GM18868 (cell line): Measurements from ENCODE around the gene RHOH.
"Not testable (repeated sequence)": the region's sequence is repeated elsewhere in the genome, so short reads cannot be mapped to it uniquely, and the experiment has no call there.

Experiments
- ATAC-seq: cut with Tn5 transposase; IDR thresholded peaks from one replicate; pipeline ENCODE4 v1.9.1; 2021; ENCODE audit warnings: mild to moderate bottlenecking, moderate library complexity; ENCODE audit not compliant: unreplicated experiment

The RHOH gene

DNA sequence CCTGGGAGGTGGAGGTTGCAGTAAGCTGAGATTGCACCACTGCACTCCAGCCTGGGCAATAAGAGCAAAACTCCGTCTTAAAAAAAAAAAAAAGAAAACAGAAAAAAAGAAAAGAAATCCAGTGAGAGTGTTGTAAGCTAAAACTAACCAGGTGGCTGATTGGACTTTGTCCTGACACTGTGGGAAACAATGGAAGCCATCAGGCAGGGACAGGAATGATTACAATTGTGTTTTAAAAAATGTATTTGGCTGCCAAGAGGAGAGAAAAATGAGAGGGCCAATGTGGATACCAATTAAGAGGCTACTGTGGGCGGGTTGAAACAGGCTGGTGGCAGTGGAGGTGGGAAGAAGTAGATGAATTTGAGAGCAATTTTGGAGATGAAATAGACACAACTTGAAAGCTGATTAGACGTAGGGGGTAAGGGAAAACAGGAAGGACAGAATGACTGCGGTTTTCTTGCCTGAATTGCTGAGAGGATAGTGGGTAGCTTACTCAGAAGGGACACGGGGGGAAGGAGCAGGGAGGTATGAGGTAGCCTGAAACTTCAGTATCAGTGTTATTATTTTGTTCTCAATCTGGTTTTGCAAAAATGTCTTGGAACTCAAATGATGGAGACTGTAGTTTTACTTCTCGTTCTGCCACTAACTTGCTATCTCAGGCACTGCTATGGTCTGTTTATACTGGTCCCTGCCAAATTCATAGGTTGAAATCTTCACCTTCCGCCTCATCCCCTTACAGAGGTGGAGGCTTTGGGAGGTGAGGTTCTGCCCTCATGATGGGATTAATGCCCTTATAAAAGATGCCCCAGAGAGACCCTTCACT lies 92.7 kb downstream of the RHOH start:
- ATAC-seq: peak; percentile 64

- ATAC-seq: not testable (repeated sequence)
Observed at GRCh38 chr4:40290611-40291186, 93.9 kb downstream of the RHOH start.

DNA sequence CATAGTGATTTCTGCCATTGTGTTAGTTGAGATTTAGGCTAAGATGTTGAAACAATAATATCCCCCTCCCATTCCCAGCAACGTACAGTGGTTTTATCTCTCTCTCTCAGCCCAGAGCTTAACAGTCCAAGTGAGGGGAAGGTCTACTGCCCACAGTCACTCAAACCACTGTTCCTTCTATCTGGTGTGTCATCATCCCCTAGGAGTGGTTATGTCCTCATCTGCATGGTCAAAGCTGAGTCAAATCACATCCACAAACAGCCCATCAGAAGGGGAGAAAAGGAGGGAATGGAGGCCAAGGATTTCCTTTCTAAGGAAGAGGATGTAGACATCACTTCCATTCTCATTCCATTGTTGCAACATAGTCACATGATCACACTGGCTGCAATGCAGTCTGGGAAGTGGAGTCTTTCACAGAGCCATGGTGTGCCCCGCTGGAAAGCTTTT lies 95.5 kb downstream of the RHOH start:
- no peak for ATAC-seq

DNA sequence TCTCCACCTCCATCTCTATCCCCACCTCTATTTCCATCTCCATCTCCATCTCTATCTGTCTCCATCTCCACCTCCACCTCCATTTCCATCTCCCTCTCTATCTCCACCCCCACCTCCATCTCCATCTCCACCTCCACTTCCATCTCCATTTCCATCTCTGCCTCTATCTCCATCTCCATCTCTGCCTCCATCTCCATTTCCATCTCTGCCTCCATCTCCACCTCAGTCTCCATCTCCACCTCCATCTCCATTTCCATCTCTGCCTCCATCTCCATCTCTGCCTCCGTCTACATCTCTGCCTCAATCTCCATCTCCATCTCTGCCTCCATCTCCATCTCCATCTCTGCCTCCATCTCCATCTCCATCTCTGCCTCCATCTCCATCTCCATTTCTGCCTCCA lies 97.5 kb downstream of the RHOH start:
- ATAC-seq: no peak

DNA sequence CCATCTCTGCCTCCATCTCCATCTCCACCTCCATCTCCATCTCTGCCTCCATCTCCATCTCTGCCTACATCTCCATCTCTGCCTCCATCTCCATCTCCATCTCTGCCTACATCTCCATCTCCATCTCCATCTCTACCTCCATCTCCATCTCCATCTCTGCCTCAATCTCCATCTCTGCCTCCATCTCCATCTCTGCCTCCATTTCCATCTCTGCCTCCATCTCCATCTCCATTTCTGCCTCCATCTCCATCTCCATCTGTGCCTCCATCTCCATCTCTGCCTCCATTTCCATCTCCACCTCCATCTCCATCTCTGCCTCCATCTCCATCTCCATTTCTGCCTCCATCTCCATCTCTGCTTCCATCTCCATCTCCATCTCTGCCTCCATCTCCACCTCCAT lies 98.2 kb downstream of the RHOH start:
- ATAC-seq: not testable (repeated sequence)

DNA sequence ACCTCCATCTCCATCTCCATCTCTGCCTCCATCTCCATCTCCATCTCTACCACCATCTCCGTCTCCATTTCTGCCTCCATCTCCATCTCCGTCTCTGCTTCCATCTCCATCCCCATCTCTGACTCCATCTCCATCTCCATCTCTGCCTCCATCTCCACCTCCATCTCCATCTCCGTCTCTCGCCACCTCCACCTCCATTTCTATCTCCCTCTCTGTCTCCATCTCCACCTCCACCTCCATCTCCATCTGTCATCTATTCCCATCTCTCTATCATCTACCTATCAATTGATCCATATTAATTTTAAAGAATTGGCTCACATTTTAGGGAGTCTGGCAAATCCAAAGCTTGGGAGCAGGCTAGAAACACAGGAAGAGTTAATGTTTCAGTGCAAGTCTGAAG lies 98.7 kb downstream of the RHOH start:
- no peak for ATAC-seq
